Thyroid gland (tissue), 4 donors: ENCODE data around the gene NKTR.

Source experiments
- POLR2A ChIP-seq, 2 donors: fragments of 450-650 bp; IDR thresholded peaks; one replicate each; pipeline ENCODE4 v1.6.1; 2017; ENCODE audit warnings: antibody characterized with exemption in 2 of 2, mild to moderate bottlenecking in 2 of 2, moderate library complexity in 1 of 2
- TF ChIP-seq, protein P1 (sequence below), 6 experiments: fragments of 200-600 bp in 3 of 6; fragments of 450-650 bp in 3 of 6; sonication (generic) in 3 of 6; IDR thresholded peaks; one replicate each; pipeline ENCODE4 v1.5.1; 2016 to 2019; ENCODE audit warnings: antibody characterized with exemption in 6 of 6, mild to moderate bottlenecking in 2 of 6, inconsistent platforms in 1 of 6, moderate library complexity in 1 of 6

DNA sequence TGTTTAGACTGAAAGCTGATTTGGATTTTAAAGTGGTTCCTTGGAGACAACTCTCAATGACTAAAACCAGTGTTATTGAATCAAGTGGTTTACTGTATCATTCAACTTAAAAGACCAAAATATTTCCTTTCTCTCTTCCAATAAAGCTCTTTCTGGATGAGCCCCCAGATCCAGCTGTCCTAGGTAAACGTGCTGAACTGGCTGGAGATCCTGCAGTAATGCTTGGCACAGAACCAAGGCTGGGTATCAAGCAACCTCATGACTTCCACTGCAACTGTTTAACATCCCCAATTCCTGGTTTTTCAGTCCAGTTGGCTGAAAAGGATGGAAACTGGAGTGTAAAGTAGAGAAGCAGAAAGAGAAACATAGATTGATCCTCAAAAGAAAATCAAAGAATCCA lies 47.7 kb upstream of the NKTR start:
- TF ChIP-seq, protein P1, sequence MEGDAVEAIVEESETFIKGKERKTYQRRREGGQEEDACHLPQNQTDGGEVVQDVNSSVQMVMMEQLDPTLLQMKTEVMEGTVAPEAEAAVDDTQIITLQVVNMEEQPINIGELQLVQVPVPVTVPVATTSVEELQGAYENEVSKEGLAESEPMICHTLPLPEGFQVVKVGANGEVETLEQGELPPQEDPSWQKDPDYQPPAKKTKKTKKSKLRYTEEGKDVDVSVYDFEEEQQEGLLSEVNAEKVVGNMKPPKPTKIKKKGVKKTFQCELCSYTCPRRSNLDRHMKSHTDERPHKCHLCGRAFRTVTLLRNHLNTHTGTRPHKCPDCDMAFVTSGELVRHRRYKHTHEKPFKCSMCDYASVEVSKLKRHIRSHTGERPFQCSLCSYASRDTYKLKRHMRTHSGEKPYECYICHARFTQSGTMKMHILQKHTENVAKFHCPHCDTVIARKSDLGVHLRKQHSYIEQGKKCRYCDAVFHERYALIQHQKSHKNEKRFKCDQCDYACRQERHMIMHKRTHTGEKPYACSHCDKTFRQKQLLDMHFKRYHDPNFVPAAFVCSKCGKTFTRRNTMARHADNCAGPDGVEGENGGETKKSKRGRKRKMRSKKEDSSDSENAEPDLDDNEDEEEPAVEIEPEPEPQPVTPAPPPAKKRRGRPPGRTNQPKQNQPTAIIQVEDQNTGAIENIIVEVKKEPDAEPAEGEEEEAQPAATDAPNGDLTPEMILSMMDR (IDR thresholded peaks at IDR 0.05) = no peak
- no peak for TF ChIP-seq POLR2A (IDR thresholded peaks at IDR 0.05)
